IPS DF 19.7 (cell line): ENCODE results near the gene OR11L1.

ENCODE experiments used
- DNase-seq: peaks from one replicate; pipeline ENCODE4 v3.0.0-alpha.2; 2013; ENCODE audit warnings: low read depth, low spot score

Gene OR11L1

DNA sequence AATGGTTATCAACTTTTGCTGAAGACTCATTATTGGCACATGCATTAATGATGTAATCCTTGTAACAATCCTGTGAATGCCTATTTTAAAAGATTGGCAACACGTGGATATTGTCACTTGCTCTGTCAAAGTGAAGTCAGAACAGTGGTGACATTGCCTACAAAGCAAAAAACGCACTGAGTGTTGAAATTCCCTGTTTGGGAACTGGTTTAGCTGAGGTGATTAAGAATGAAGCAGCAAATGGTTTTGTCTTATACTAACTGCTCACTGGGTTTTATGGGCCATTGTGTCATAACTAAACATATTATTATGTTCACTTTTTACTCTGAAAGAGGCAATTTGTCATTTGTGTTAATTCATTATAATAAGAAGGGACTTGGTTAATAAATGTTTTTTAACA, 29.1 kb downstream of the OR11L1 start:
- no peak for DNase-seq

DNA sequence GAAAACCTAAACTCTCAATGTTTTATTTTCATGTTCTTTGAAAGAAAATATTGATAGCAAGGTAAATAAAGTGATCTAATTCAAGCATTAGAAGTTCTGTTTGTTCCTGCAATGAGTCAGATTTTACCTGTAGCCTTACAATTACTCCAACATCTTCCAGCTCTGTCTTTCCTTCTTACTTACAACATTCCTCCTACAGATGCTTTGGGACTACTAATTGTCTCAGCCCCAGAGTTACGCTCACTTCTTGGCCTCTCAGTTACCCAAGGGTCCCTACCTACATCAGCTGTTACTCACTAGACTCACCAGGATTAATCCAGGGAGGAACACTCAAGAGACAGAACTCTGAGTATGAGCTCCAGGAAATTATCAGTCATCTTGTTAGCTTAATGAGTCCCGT, 44.2 kb downstream of the OR11L1 start:
- DNase-seq: no peak
